ENCODE results near the gene MAG. TPM values are rescaled to one million over a fixed set of nuclear protein-coding genes. Genes with fewer than 3 reads are reported as not detected.

Gene MAG
- total and polyA plus RNA-seq, 2 of the 8 experiments (the other 6 are each of a cell fraction or from before 2014, with no cell fraction given): 0.20 to 1.3 TPM

GRCh38 chr19:35314031-35314430 lies 22.1 kb downstream of the MAG start:
- no peak for FAIRE-seq
- Histone ChIP-seq H2BK20ac (ENCODE audit: low read length) (no peak overlapping the region), H3K9ac (replicated peaks in 1 of 4; ENCODE audit: extremely low read depth in 1 of 4, low read depth in 3 of 4, low read length in 3 of 4) (no peak overlapping the region)
- TF ChIP-seq RBBP5 (IDR thresholded peaks at IDR 0.05; ENCODE audit: borderline replicate concordance, low read depth, low read length) (no peak), POLR2A (IDR thresholded peaks at IDR 0.05; ENCODE audit: control extremely low read depth in 1 of 2, low read depth in 2 of 2, low read length in 2 of 2) (no peak), EZH2 (IDR thresholded peaks at IDR 0.05; ENCODE audit: low read depth, low read length, severe bottlenecking) (no peak), SUZ12 (IDR thresholded peaks at IDR 0.05; ENCODE audit: low read length) (no peak), MAX (IDR thresholded peaks at IDR 0.05) (no peak), SAP30 (IDR thresholded peaks at IDR 0.05; ENCODE audit: insufficient read depth, insufficient replicate concordance, low read length) (no peak)

More at GRCh38 chr19:35314031-35314430, 22.1 kb downstream of the MAG start:
- no peaks in the 10 kb centered on the region for H3K4me1 ChIP-seq (replicated peaks in 1 of 4; ENCODE audit: control insufficient read depth in 3 of 4, insufficient read depth in 4 of 4, low read length in 3 of 4)
- no peak overlapping the region for H3K4ac ChIP-seq (replicated peaks; ENCODE audit: insufficient read length, low read depth, low read length)
- H2BK12ac ChIP-seq (ENCODE audit: low read depth, low read length): no peak overlapping the region
- ChIA-PET CTCF (ENCODE audit: partially characterized antibody) (interaction anchor here (1.6 to 4.1 kb wide), 2 partner anchors 14 to 20 kb away, joined by 4 to 20 read pairs; partner anchors contain the start of gene CD22), POLR2A (ENCODE audit: partially characterized antibody) (no interaction called here)
- H2AK5ac ChIP-seq (ENCODE audit: low read depth, low read length): no peak overlapping the region
- H2BK120ac ChIP-seq (replicated peaks; ENCODE audit: low read depth, low read length): no peak overlapping the region
- H3K27me3 ChIP-seq (replicated peaks in 1 of 4; ENCODE audit: control insufficient read depth in 3 of 4, extremely low read depth in 1 of 4, insufficient read depth in 3 of 4, low read length in 3 of 4): no peaks in the 10 kb centered on the region
- H3K4me2 ChIP-seq (ENCODE audit: insufficient read depth in 1 of 2, low read depth in 2 of 2, low read length in 2 of 2): no peak overlapping the region
- no peak overlapping the region for H4K91ac ChIP-seq (replicated peaks; ENCODE audit: insufficient read length, low read length)
- 86% methylated on average over 8 of the region's 8 CpGs; no CpG with 5 or more reads in 1 of the 2 experiments for WGBS, 2 experiments (ENCODE audit: extremely low coverage in 1 of 2, insufficient coverage in 1 of 2, insufficient read length in 1 of 2, insufficient replicate concordance in 2 of 2, low coverage in 1 of 2, low lambda C conversion rate in 2 of 2, missing lambda C conversion rate in 1 of 2)
- no peak overlapping the region for H3K4me3 ChIP-seq (ENCODE audit: extremely low read depth in 1 of 4, insufficient read depth in 2 of 4, low read depth in 3 of 4, low read length in 4 of 4)
- H2BK5ac ChIP-seq (ENCODE audit: low read depth, low read length): no peak overlapping the region
- H3K36me3 ChIP-seq (ENCODE audit: control insufficient read depth in 2 of 4, insufficient read depth in 4 of 4, low read length in 3 of 4): no peaks in the 10 kb centered on the region
- no peak overlapping the region for H4K8ac ChIP-seq (ENCODE audit: extremely low read depth, insufficient read depth, low read length)
- DNase-seq (ENCODE audit: low read depth in 1 of 2, low spot score in 2 of 2): no peak
- H3K79me2 ChIP-seq (ENCODE audit: control insufficient read depth in 1 of 2, insufficient read depth in 2 of 2, low read length in 2 of 2): no peaks in the 10 kb centered on the region
- H3K9me3 ChIP-seq (ENCODE audit: insufficient read depth in 2 of 2, low read depth in 1 of 2, low read length in 1 of 2): no peaks in the 10 kb centered on the region
- no peak overlapping the region for H2BK15ac ChIP-seq (ENCODE audit: low read length)
- H2AFZ ChIP-seq (ENCODE audit: low read length): no peak overlapping the region
- H4K5ac ChIP-seq (ENCODE audit: insufficient read length, low read depth, low read length): no peak overlapping the region
- H3K23ac ChIP-seq (ENCODE audit: insufficient read length): no peak overlapping the region
- H3K27ac ChIP-seq (ENCODE audit: low read depth, low read length): no peak overlapping the region
- H3K14ac ChIP-seq (ENCODE audit: insufficient read length): no peak overlapping the region
- no peaks in the 10 kb centered on the region for H4K20me1 ChIP-seq (replicated peaks in 1 of 2; ENCODE audit: control insufficient read depth in 1 of 2, insufficient read depth in 2 of 2, low read length in 2 of 2)
- H3K56ac ChIP-seq (replicated peaks; ENCODE audit: insufficient read length, low read depth, low read length): no peak overlapping the region
- no peaks in the 10 kb centered on the region for H3K79me1 ChIP-seq (ENCODE audit: low read depth, low read length)
- no peaks in the 10 kb centered on the region for H3K23me2 ChIP-seq (ENCODE audit: low read depth, low read length)
- H3K18ac ChIP-seq (ENCODE audit: extremely low read depth, low read length): no peak overlapping the region

Data from H1 (cell line).